MM.1S (cell line): Measurements from ENCODE around the gene NUP210.

ENCODE experiments used
- DNase-seq: peaks from one replicate; pipeline ENCODE4 v3.0.0-alpha.2; 2015
- H2AFZ ChIP-seq: fragments of 300-600 bp; sonication (generic); 2 replicates; pipeline ENCODE4 v1.6.0; 2016; ENCODE audit warnings: antibody characterized with exemption, low read length
- H3F3A ChIP-seq: fragments of 300-600 bp; sonication (generic); 2 replicates; pipeline ENCODE4 v1.6.1; 2016; ENCODE audit warnings: mild to moderate bottlenecking, antibody characterized with exemption, low read length, moderate library complexity, mixed read lengths; ENCODE audit not compliant: insufficient read depth
- H3K27ac ChIP-seq: fragments of 300-600 bp; sonication (generic); 2 replicates; pipeline ENCODE4 v1.5.1; 2016; ENCODE audit warnings: mild to moderate bottlenecking, low read length
- H3K27me3 ChIP-seq: fragments of 300-600 bp; sonication (generic); replicated peaks from 2 replicates; pipeline ENCODE4 v1.6.0; 2016; ENCODE audit warnings: low read length; ENCODE audit not compliant: insufficient read depth
- H3K36me3 ChIP-seq: fragments of 300-600 bp; sonication (generic); replicated peaks from 2 replicates; pipeline ENCODE4 v1.6.1; 2016; ENCODE audit warnings: mild to moderate bottlenecking, low read length, mixed read lengths; ENCODE audit not compliant: insufficient read depth
- H3K4me1 ChIP-seq: fragments of 300-600 bp; sonication (generic); 2 replicates; pipeline ENCODE4 v1.6.1; 2016; ENCODE audit warnings: low read length, mixed read lengths
- H3K4me2 ChIP-seq: fragments of 300-600 bp; sonication (generic); 2 replicates; pipeline ENCODE4 v1.6.0; 2016; ENCODE audit warnings: low read depth, low read length
- H3K4me3 ChIP-seq: fragments of 300-600 bp; sonication (generic); 2 replicates; pipeline ENCODE4 v1.5.1; 2016; ENCODE audit warnings: low read length, mixed read lengths
- H3K79me2 ChIP-seq: fragments of 300-600 bp; sonication (generic); 2 replicates; pipeline ENCODE4 v1.6.1; 2016; ENCODE audit warnings: mixed run types, low read length, mixed read lengths
- H3K9ac ChIP-seq: fragments of 300-600 bp; sonication (generic); 2 replicates; pipeline ENCODE4 v1.6.1; 2016; ENCODE audit warnings: low read length, mixed read lengths
- H3K9me2 ChIP-seq: fragments of 300-600 bp; sonication (generic); replicated peaks from 2 replicates; pipeline ENCODE4 v1.6.1; 2016; ENCODE audit warnings: mild to moderate bottlenecking, low read length, mixed read lengths; ENCODE audit not compliant: insufficient read depth
- H3K9me3 ChIP-seq: fragments of 300-600 bp; sonication (generic); replicated peaks from 2 replicates; pipeline ENCODE4 v1.6.1; 2016; ENCODE audit warnings: mild to moderate bottlenecking, low read length, mixed read lengths; ENCODE audit not compliant: insufficient read depth
- H4K20me1 ChIP-seq: fragments of 300-600 bp; sonication (generic); 2 replicates; pipeline ENCODE4 v1.6.1; 2016; ENCODE audit warnings: mild to moderate bottlenecking, low read length, moderate library complexity, mixed read lengths; ENCODE audit not compliant: insufficient read depth
- CTCF ChIP-seq: fragments of 300-600 bp; sonication (generic); IDR thresholded peaks from 2 replicates; pipeline ENCODE4 v1.5.1; 2016; ENCODE audit warnings: antibody characterized with exemption, low read length, mixed read lengths
- EZH2 ChIP-seq: fragments of 300-600 bp; sonication (generic); optimal IDR thresholded peaks from 2 replicates; pipeline ENCODE3; 2017; ENCODE audit warnings: low read depth, mild to moderate bottlenecking, antibody characterized with exemption, low read length, mixed read lengths
- EZH2phosphoT487 ChIP-seq: fragments of 300-600 bp; sonication (generic); IDR thresholded peaks from 2 replicates; pipeline ENCODE4 v1.6.1; 2018; ENCODE audit warnings: antibody characterized with exemption, low read length

NUP210 gene

GRCh38 chr3:13294442-13295351 is 125.4 kb downstream of the NUP210 start:
- Histone ChIP-seq H3K9ac (no peak overlapping the region), H3F3A (no peaks in the 10 kb centered on the region), H3K27me3 (no peaks in the 10 kb centered on the region), H4K20me1 (no peaks in the 10 kb centered on the region), H3K9me2 (no peaks in the 10 kb centered on the region), H3K27ac (no peak overlapping the region), H3K4me3 (no peak overlapping the region), H3K4me1 (no peaks in the 10 kb centered on the region), H3K4me2 (no peak overlapping the region), H3K79me2 (no peaks in the 10 kb centered on the region), H2AFZ (no peak overlapping the region), H3K9me3 (no peaks in the 10 kb centered on the region), H3K36me3 (no peaks in the 10 kb centered on the region)
- no peak for DNase-seq
- TF ChIP-seq CTCF: no peak
- TF ChIP-seq EZH2phosphoT487: no peak
- TF ChIP-seq EZH2: no peak

- no peak for DNase-seq
- H3K36me3 ChIP-seq: no peaks in the 10 kb centered on the region
- no peak for TF ChIP-seq EZH2
- TF ChIP-seq CTCF: no peak
- no peak for TF ChIP-seq EZH2phosphoT487
- H3K27ac ChIP-seq: no peak overlapping the region
- no peaks in the 10 kb centered on the region for H3K79me2 ChIP-seq
- H3K9me3 ChIP-seq: no peaks in the 10 kb centered on the region
- no peaks in the 10 kb centered on the region for H3K27me3 ChIP-seq
- no peaks in the 10 kb centered on the region for H3K4me1 ChIP-seq
- no peak overlapping the region for H3K9ac ChIP-seq
- no peak overlapping the region for H3K4me3 ChIP-seq
- H4K20me1 ChIP-seq: no peaks in the 10 kb centered on the region
- H3K9me2 ChIP-seq: no peaks in the 10 kb centered on the region
- no peak overlapping the region for H2AFZ ChIP-seq
- H3F3A ChIP-seq: no peaks in the 10 kb centered on the region
- no peak overlapping the region for H3K4me2 ChIP-seq
These were observed 127.7 kb downstream of the NUP210 start for GRCh38 chr3:13292375-13292774.

- no peaks in the 10 kb centered on the region for H3K4me1 ChIP-seq
- H3K9me2 ChIP-seq: no peaks in the 10 kb centered on the region
- no peak overlapping the region for H2AFZ ChIP-seq
- H3K4me3 ChIP-seq: no peak overlapping the region
- no peaks in the 10 kb centered on the region for H3K9me3 ChIP-seq
- H3K27me3 ChIP-seq: no peaks in the 10 kb centered on the region
- H3K9ac ChIP-seq: no peak overlapping the region
- no peak overlapping the region for H3K4me2 ChIP-seq
- no peaks in the 10 kb centered on the region for H3F3A ChIP-seq
- H3K27ac ChIP-seq: no peak overlapping the region
- no peak for TF ChIP-seq EZH2
- no peak for TF ChIP-seq CTCF
- no peak for TF ChIP-seq EZH2phosphoT487
- H3K79me2 ChIP-seq: no peaks in the 10 kb centered on the region
- no peaks in the 10 kb centered on the region for H4K20me1 ChIP-seq
- no peak for DNase-seq
- H3K36me3 ChIP-seq: no peaks in the 10 kb centered on the region
These were observed 129.2 kb downstream of the NUP210 start for GRCh38 chr3:13290941-13291340.
